Measurements from ENCODE around the gene GATC. TPM values are rescaled to one million over a fixed set of nuclear protein-coding genes. Genes with fewer than 3 reads are reported as not detected.
A peak's percentile ranks its signal among the peaks of the same experiment; 100 is the strongest.
"Not testable (repeated sequence)": the region's sequence is repeated elsewhere in the genome, so short reads cannot be mapped to it uniquely, and the experiment has no call there.

Gene GATC
- total and polyA plus RNA-seq, 7 experiments from 2014 or later: 14.4 to 30.6 (median 24.6) TPM

GRCh38 chr12:120481022-120481767 lies 35.0 kb downstream of the GATC start:
- intact Hi-C loops (cut with micrococcal nuclease): no loop called here
- Mint-ChIP-seq H3K4me3 (no peak overlapping the region), H3K4me1 (peaks cover 0 to 26% (median 0%) of the 10 kb centered on the region in 7 donors), H3K9me3 (no peaks in the 10 kb centered on the region), H3K27ac (peak overlapping the region in 2 of 9 donors; percentile 14 to 57), H3K36me3 (peaks cover 0 to 4% (median 0%) of the 10 kb centered on the region in 5 donors), H3K27me3 (peaks cover 0 to 4% (median 0%) of the 10 kb centered on the region in 5 donors)
- H3K4me3 ChIP-seq (ENCODE audit: low read length): peak overlapping the region; percentile 13
- ChIA-PET POLR2A (no interaction called here), CTCF (interaction anchor here (0.6 kb wide), 1 partner anchor 52 kb away, joined by 6 read pairs; no protein-coding TSS in a partner anchor)
- no peak for DNase-seq
- H3K27me3 ChIP-seq (ENCODE audit: control insufficient read depth in 2 of 2, insufficient read depth in 2 of 2, low read length in 2 of 2): no peaks in the 10 kb centered on the region
- H3K4me1 ChIP-seq (ENCODE audit: control insufficient read depth in 2 of 2, insufficient read depth in 2 of 2, low read length in 2 of 2): peaks cover 0 to 28% of the 10 kb centered on the region in 2 donors
- H3K9me3 ChIP-seq (ENCODE audit: control insufficient read depth in 2 of 3, low read length in 3 of 3): no peaks in the 10 kb centered on the region
- no peaks in the 10 kb centered on the region for H3K36me3 ChIP-seq (ENCODE audit: control insufficient read depth in 2 of 3, insufficient read depth in 3 of 3, low read length in 3 of 3)
- ATAC-seq: peak; percentile 82
- no peak overlapping the region for H3K27ac ChIP-seq (ENCODE audit: low read depth, low read length)

GRCh38 chr12:120483621-120484020 lies 37.4 kb downstream of the GATC start:
- CTCF ChIA-PET: no interaction called here
- Histone ChIP-seq H3K9me3 (ENCODE audit: control insufficient read depth in 2 of 3, low read length in 3 of 3) (no peaks in the 10 kb centered on the region), H3K4me3 (ENCODE audit: low read length) (no peak overlapping the region), H3K27ac (ENCODE audit: low read depth, low read length) (no peak overlapping the region), H3K36me3 (ENCODE audit: control insufficient read depth in 2 of 3, insufficient read depth in 3 of 3, low read length in 3 of 3) (no peaks in the 10 kb centered on the region), H3K4me1 (ENCODE audit: control insufficient read depth in 2 of 2, insufficient read depth in 2 of 2, low read length in 2 of 2) (peaks cover 0 to 28% of the 10 kb centered on the region in 2 donors), H3K27me3 (ENCODE audit: control insufficient read depth in 2 of 2, insufficient read depth in 2 of 2, low read length in 2 of 2) (no peaks in the 10 kb centered on the region)
- Mint-ChIP-seq H3K9me3 (no peaks in the 10 kb centered on the region), H3K27me3 (peaks cover 0 to 2% (median 0%) of the 10 kb centered on the region in 5 donors), H3K36me3 (peaks cover 0 to 4% (median 0%) of the 10 kb centered on the region in 5 donors), H3K4me3 (no peak overlapping the region), H3K4me1 (peaks cover 0 to 26% (median 3%) of the 10 kb centered on the region in 7 donors), H3K27ac (peak overlapping the region in 2 of 9 donors; percentile 12 to 27)
- DNase-seq (no peak), ATAC-seq (peak; percentile 24)
- POLR2A ChIA-PET: interaction anchor here (0.8 kb wide), 1 partner anchor 11 kb away, joined by 3 read pairs; no protein-coding TSS in a partner anchor
- intact Hi-C loops (cut with micrococcal nuclease): no loop called here

- no peaks in the 10 kb centered on the region for H3K9me3 ChIP-seq (ENCODE audit: control insufficient read depth in 2 of 3, low read length in 3 of 3)
- no peak overlapping the region for H3K4me3 ChIP-seq (ENCODE audit: low read length)
- no peaks in the 10 kb centered on the region for H3K9me3 Mint-ChIP-seq
- peaks cover 0 to 9% of the 10 kb centered on the region in 2 donors for H3K4me1 ChIP-seq (ENCODE audit: control insufficient read depth in 2 of 2, insufficient read depth in 2 of 2, low read length in 2 of 2)
- H3K27ac ChIP-seq (ENCODE audit: low read depth, low read length): no peak overlapping the region
- intact Hi-C loops (cut with micrococcal nuclease): no loop called here
- no peak overlapping the region for H3K4me3 Mint-ChIP-seq
- peaks cover 0 to 14% (median 0%) of the 10 kb centered on the region in 7 donors for H3K4me1 Mint-ChIP-seq
- POLR2A ChIA-PET: interaction anchor here (0.7 to 0.8 kb wide), 2 partner anchors 11 to 14 kb away, joined by 3 read pairs; no protein-coding TSS in a partner anchor
- peaks cover 0 to 2% (median 0%) of the 10 kb centered on the region in 5 donors for H3K27me3 Mint-ChIP-seq
- CTCF ChIA-PET: no interaction called here
- peaks cover 0 to 4% (median 0%) of the 10 kb centered on the region in 5 donors for H3K36me3 Mint-ChIP-seq
- no peaks in the 10 kb centered on the region for H3K36me3 ChIP-seq (ENCODE audit: control insufficient read depth in 2 of 3, insufficient read depth in 3 of 3, low read length in 3 of 3)
- DNase-seq (no peak), ATAC-seq (no peak)
- H3K27me3 ChIP-seq (ENCODE audit: control insufficient read depth in 2 of 2, insufficient read depth in 2 of 2, low read length in 2 of 2): no peaks in the 10 kb centered on the region
- H3K27ac Mint-ChIP-seq: no peak overlapping the region
These were observed 40.0 kb downstream of the GATC start for GRCh38 chr12:120485961-120486881.

- H3K27ac Mint-ChIP-seq; H3K9me3 ChIP-seq (ENCODE audit: control insufficient read depth in 2 of 3, low read length in 3 of 3); H3K27me3 ChIP-seq (ENCODE audit: control insufficient read depth in 2 of 2, insufficient read depth in 2 of 2, low read length in 2 of 2); DNase-seq; H3K9me3 Mint-ChIP-seq; H3K4me1 Mint-ChIP-seq; H3K36me3 Mint-ChIP-seq; intact Hi-C loops (cut with micrococcal nuclease); H3K4me3 Mint-ChIP-seq; H3K4me1 ChIP-seq (ENCODE audit: control insufficient read depth in 2 of 2, insufficient read depth in 2 of 2, low read length in 2 of 2); H3K27ac ChIP-seq (ENCODE audit: low read depth, low read length); H3K4me3 ChIP-seq (ENCODE audit: low read length); ATAC-seq; H3K36me3 ChIP-seq (ENCODE audit: control insufficient read depth in 2 of 3, insufficient read depth in 3 of 3, low read length in 3 of 3); POLR2A ChIA-PET; CTCF ChIA-PET; H3K27me3 Mint-ChIP-seq: not testable (repeated sequence)
These were observed 41.3 kb downstream of the GATC start for GRCh38 chr12:120487552-120487951.

- Histone ChIP-seq H3K27me3 (ENCODE audit: control insufficient read depth in 2 of 2, insufficient read depth in 2 of 2, low read length in 2 of 2) (no peaks in the 10 kb centered on the region), H3K9me3 (ENCODE audit: control insufficient read depth in 2 of 3, low read length in 3 of 3) (no peaks in the 10 kb centered on the region), H3K36me3 (ENCODE audit: control insufficient read depth in 2 of 3, insufficient read depth in 3 of 3, low read length in 3 of 3) (no peaks in the 10 kb centered on the region), H3K4me1 (ENCODE audit: control insufficient read depth in 2 of 2, insufficient read depth in 2 of 2, low read length in 2 of 2) (no peaks in the 10 kb centered on the region), H3K27ac (ENCODE audit: low read depth, low read length) (no peak overlapping the region), H3K4me3 (ENCODE audit: low read length) (no peak overlapping the region)
- Mint-ChIP-seq H3K27ac (no peak overlapping the region), H3K27me3 (peaks cover 0 to 2% (median 0%) of the 10 kb centered on the region in 5 donors), H3K4me1 (peaks cover 0 to 6% (median 0%) of the 10 kb centered on the region in 7 donors), H3K9me3 (no peaks in the 10 kb centered on the region), H3K4me3 (no peak overlapping the region), H3K36me3 (peaks cover 0 to 4% (median 0%) of the 10 kb centered on the region in 5 donors)
- intact Hi-C loops (cut with micrococcal nuclease): no loop called here
- DNase-seq (no peak), ATAC-seq (no peak)
- ChIA-PET CTCF (no interaction called here), POLR2A (no interaction called here)
These were observed 41.9 kb downstream of the GATC start for GRCh38 chr12:120488057-120488640.

GRCh38 chr12:120489018-120489417 lies 42.8 kb downstream of the GATC start:
- H3K27ac ChIP-seq (ENCODE audit: low read depth, low read length): no peak overlapping the region
- DNase-seq (no peak), ATAC-seq (no peak)
- H3K27ac Mint-ChIP-seq: no peak overlapping the region
- no peak overlapping the region for H3K4me3 Mint-ChIP-seq
- POLR2A ChIA-PET: interaction anchor here (0.6 kb wide), 1 partner anchor 56 kb away, joined by 3 read pairs; no protein-coding TSS in a partner anchor
- CTCF ChIA-PET: no interaction called here
- no peaks in the 10 kb centered on the region for H3K9me3 ChIP-seq (ENCODE audit: control insufficient read depth in 2 of 3, low read length in 3 of 3)
- H3K27me3 Mint-ChIP-seq: no peaks in the 10 kb centered on the region
- H3K36me3 Mint-ChIP-seq: no peaks in the 10 kb centered on the region
- H3K36me3 ChIP-seq (ENCODE audit: control insufficient read depth in 2 of 3, insufficient read depth in 3 of 3, low read length in 3 of 3): no peaks in the 10 kb centered on the region
- H3K27me3 ChIP-seq (ENCODE audit: control insufficient read depth in 2 of 2, insufficient read depth in 2 of 2, low read length in 2 of 2): no peaks in the 10 kb centered on the region
- intact Hi-C loops (cut with micrococcal nuclease): no loop called here
- H3K4me1 ChIP-seq (ENCODE audit: control insufficient read depth in 2 of 2, insufficient read depth in 2 of 2, low read length in 2 of 2): no peaks in the 10 kb centered on the region
- no peak overlapping the region for H3K4me3 ChIP-seq (ENCODE audit: low read length)
- H3K9me3 Mint-ChIP-seq: no peaks in the 10 kb centered on the region
- peaks cover 0 to 3% (median 0%) of the 10 kb centered on the region in 7 donors for H3K4me1 Mint-ChIP-seq
